Ascending aorta (tissue), 2 donors: ENCODE measurements around the gene C19orf25. TPM values are rescaled to one million over a fixed set of nuclear protein-coding genes. Genes with fewer than 3 reads are reported as not detected.
"Not testable (repeated sequence)": the region's sequence is repeated elsewhere in the genome, so short reads cannot be mapped to it uniquely, and the experiment has no call there.

ENCODE experiments used
- DNase-seq, 2 donors: peaks; one replicate each; pipeline ENCODE4 v3.0.0-alpha.2; 2019; ENCODE audit warnings: low spot score in 2 of 2
- H3K27ac ChIP-seq, 2 donors: fragments of 200-600 bp; sonication (generic); one replicate each; pipeline ENCODE4 v1.5.1; 2016 to 2017; ENCODE audit warnings: mild to moderate bottlenecking in 1 of 2
- H3K27me3 ChIP-seq: fragments of 200-600 bp; sonication (generic); one replicate; pipeline ENCODE4 v1.5.1; 2017
- H3K36me3 ChIP-seq, 2 donors: fragments of 200-600 bp; sonication (generic); one replicate each; pipeline ENCODE4 v1.5.1; 2016
- H3K4me1 ChIP-seq, 2 donors: fragments of 200-600 bp; sonication (generic); one replicate each; pipeline ENCODE4 v1.5.1; 2016 to 2017; ENCODE audit warnings: mild to moderate bottlenecking in 1 of 2
- H3K4me3 ChIP-seq, 2 donors: fragments of 200-600 bp; sonication (generic); one replicate each; pipeline ENCODE4 v1.5.1; 2016 to 2017; ENCODE audit warnings: mild to moderate bottlenecking in 1 of 2
- H3K9me3 ChIP-seq, 2 donors: fragments of 200-600 bp; sonication (generic); one replicate each; pipeline ENCODE4 v1.5.1; 2016
- intact Hi-C: fragments of 100-400 bp; cut with DNase I; formaldehyde crosslinking; loops from one replicate; pipeline ENCODE4 v1.15.1; 2023
- total RNA-seq: library from RNA; depleted of rRNA; stranded (reverse); fragments of >200 nt; gene quantifications from one replicate; pipeline ENCODE4 v1.1.0, GENCODE V29; 2016
- TF ChIP-seq, protein P1 (sequence below), 3 experiments: fragments of 200-600 bp in 2 of 3; fragments of 450-650 bp in 1 of 3; sonication (generic) in 2 of 3; IDR thresholded peaks; one replicate each; pipeline ENCODE4 v1.5.1; 2016 to 2019; ENCODE audit warnings: antibody characterized with exemption in 3 of 3, mild to moderate bottlenecking in 1 of 3, moderate library complexity in 1 of 3

Gene C19orf25
- total RNA-seq, 1 donor from 2014 or later: 32.7 TPM

DNA sequence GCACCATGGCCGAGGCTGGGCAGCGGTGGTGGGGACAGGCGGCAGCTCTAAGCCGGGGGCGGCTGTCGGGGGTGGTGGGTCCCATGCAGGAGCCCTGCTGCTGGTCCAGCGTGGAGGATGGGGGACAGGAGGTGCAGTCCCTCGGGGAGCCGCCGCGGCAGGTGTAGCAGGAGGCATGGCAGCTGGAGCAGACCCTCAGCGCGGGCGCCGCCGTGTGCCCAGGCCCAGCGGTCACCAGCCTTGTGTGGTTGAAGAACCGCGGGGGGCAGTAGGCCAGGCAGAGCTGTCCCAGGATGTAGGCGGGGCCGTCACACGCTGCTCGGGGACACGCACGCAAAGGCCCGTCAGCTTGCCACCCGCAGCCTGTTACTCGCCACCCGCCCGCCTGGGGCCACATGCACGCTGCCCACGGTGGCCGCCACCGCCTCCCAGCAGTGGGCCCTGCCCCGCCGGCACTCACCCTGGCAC lies 2.9 kb upstream of the C19orf25 start:
- Histone ChIP-seq H3K36me3 (no peaks in the 10 kb centered on the region), H3K27me3 (no peaks in the 10 kb centered on the region), H3K4me1 (peaks cover 2 to 14% of the 10 kb centered on the region in 2 donors), H3K27ac (no peak overlapping the region), H3K4me3 (no peak overlapping the region), H3K9me3 (no peaks in the 10 kb centered on the region)
- intact Hi-C loops: no loop called here
- TF ChIP-seq, protein P1, sequence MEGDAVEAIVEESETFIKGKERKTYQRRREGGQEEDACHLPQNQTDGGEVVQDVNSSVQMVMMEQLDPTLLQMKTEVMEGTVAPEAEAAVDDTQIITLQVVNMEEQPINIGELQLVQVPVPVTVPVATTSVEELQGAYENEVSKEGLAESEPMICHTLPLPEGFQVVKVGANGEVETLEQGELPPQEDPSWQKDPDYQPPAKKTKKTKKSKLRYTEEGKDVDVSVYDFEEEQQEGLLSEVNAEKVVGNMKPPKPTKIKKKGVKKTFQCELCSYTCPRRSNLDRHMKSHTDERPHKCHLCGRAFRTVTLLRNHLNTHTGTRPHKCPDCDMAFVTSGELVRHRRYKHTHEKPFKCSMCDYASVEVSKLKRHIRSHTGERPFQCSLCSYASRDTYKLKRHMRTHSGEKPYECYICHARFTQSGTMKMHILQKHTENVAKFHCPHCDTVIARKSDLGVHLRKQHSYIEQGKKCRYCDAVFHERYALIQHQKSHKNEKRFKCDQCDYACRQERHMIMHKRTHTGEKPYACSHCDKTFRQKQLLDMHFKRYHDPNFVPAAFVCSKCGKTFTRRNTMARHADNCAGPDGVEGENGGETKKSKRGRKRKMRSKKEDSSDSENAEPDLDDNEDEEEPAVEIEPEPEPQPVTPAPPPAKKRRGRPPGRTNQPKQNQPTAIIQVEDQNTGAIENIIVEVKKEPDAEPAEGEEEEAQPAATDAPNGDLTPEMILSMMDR (IDR thresholded peaks at IDR 0.05): no peak
- DNase-seq: no peak

DNA sequence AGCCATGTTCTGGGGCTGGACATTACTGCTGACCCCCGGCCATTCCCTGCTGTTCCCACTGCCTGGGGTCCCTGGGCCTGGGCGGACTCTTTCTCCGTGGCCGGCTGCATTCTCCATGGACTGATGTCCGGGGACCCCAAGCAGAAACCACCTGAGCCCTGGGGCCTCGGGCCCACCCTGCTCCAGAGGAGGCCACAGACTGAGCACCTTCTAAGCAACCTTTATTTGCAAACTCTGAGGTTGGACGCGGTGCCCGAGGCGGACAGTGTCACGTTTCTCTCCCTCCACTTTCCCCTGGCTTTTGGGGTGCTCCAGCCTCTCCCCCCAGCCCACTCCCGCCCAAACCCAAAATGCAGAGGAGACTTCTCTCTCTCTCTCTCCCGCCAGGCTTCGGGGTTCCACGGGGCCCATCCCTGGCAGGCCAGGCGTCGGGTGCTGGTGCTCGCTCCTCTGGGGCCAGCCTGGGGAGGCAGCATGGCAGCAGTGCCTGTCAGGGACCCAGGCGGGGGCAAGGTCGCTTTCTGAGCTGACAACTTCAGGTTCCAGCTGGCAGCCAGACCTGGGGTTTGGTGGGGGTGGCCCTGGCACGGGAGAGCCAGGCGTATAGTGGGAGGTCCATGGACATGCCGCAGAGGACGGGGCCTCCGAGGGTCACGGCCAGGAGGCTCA lies 2.3 kb upstream of the C19orf25 start:
- H3K4me3 ChIP-seq: no peak overlapping the region
- DNase-seq: no peak
- no peaks in the 10 kb centered on the region for H3K27me3 ChIP-seq
- H3K27ac ChIP-seq: no peak overlapping the region
- peaks cover 0 to 4% of the 10 kb centered on the region in 2 donors for H3K36me3 ChIP-seq
- H3K9me3 ChIP-seq: no peaks in the 10 kb centered on the region
- intact Hi-C loops: no loop called here
- TF ChIP-seq, protein P1 (IDR thresholded peaks at IDR 0.05): no peak
- H3K4me1 ChIP-seq: peaks cover 2 to 14% of the 10 kb centered on the region in 2 donors

DNA sequence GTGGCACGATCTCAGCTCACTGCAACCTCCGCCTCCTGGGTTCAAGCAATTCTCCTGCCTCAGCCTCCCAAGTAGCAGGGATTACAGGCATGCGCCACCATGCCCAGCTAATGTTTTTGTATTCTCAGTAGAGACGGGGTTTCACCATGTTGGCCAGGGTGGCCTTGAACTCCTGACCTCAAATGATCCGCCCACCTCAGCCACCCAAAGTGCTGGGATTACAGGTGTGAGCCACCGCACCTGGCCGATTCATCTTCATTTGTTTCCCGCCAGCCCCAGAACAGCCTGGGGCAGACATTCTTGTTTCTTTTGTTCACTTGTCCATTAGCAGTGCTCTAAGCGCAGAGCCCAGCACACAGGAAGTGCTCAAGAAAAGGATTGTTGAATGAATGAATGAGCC lies 2.0 kb downstream of the C19orf25 start:
- Histone ChIP-seq H3K4me1 (peaks cover 2 to 16% of the 10 kb centered on the region in 2 donors), H3K36me3 (peaks cover 6 to 24% of the 10 kb centered on the region in 2 donors), H3K27me3 (peaks cover 13% of the 10 kb centered on the region)
- H3K27ac ChIP-seq, H3K4me3 ChIP-seq, DNase-seq, intact Hi-C loops, H3K9me3 ChIP-seq: not testable (repeated sequence)

DNA sequence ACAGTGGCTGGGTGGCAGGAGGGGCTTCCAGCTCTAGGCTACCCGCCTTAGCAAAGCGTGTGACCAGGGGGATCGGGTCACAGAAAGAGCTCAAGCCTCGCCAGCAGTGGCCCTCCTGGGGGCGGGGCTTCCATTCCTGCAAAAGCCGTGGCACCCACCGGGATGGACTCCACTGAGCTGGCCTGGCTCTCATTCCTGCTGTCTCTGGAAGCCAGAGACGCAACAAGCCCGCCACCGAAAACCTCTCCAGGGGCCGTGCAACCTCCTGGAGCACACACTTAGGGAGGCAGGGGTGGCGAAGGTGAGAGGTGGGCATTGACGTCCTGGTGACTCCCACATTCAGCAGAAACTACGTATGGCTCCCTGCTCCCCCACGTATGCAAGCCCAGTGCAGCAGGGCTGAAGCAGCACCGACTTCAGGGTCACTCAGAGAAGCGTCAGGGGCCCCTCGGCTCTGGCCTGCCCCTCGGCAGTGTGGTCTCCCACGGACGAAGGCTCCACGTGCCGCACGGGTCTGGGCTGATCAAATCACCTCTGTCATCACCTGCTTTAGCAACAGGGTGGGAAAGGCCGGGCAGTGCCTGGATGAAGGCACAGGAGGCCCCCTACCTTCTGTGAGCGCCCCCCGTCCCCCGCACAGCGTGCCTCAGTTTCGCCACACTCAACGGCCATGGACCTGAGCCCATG lies 3.1 kb downstream of the C19orf25 start:
- peaks cover 25% of the 10 kb centered on the region for H3K27me3 ChIP-seq
- DNase-seq: no peak

DNA sequence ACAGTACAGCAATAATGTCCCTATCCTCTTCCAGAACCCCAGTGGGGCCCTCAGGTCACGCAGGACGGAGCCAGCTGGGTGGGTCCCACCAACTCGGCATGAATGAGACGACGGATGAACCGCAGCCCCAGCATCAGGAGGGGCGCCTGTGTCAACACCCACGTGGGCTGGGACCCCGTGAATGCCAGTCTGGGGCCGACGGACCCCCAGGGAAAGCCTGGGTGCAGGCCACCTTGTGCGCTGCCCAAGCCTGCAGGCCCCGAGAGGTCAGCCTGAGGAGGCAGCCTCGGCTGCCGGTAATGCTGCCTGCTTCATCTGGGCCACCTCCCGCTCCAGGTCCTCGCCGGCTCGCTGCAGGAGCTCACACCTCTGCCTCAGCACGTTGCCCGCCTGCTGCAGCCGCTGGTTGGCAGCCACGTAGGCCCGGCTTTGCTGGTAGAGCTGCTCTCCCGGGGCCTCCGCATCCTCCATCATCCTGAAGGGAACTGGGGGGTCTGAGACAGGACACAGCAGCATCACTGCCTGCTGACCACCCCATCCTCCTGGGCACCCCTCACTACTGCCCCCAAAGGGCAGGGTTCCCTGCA lies 4.2 kb downstream of the C19orf25 start:
- no peak overlapping the region for H3K27ac ChIP-seq
- peaks cover 35% of the 10 kb centered on the region for H3K27me3 ChIP-seq
- DNase-seq: no peak
- TF ChIP-seq, protein P1 (IDR thresholded peaks at IDR 0.05): no peak
- peaks cover 18 to 34% of the 10 kb centered on the region in 2 donors for H3K4me1 ChIP-seq
- intact Hi-C loops: no loop called here
- H3K4me3 ChIP-seq: no peak overlapping the region
- H3K9me3 ChIP-seq: no peaks in the 10 kb centered on the region
- peaks cover 6 to 24% of the 10 kb centered on the region in 2 donors for H3K36me3 ChIP-seq

More for the DNA sequence above, 3.1 kb downstream of the C19orf25 start:
- peaks cover 6 to 24% of the 10 kb centered on the region in 2 donors for H3K36me3 ChIP-seq
- H3K27ac ChIP-seq: no peak overlapping the region
- intact Hi-C loops: no loop called here
- TF ChIP-seq, protein P1 (IDR thresholded peaks at IDR 0.05): no peak
- peaks cover 8 to 24% of the 10 kb centered on the region in 2 donors for H3K4me1 ChIP-seq
- no peaks in the 10 kb centered on the region for H3K9me3 ChIP-seq
- H3K4me3 ChIP-seq: no peak overlapping the region
